ENCODE results near the gene KRTAP13-2.
A peak's percentile ranks its signal among the peaks of the same experiment; 100 is the strongest.

DNA sequence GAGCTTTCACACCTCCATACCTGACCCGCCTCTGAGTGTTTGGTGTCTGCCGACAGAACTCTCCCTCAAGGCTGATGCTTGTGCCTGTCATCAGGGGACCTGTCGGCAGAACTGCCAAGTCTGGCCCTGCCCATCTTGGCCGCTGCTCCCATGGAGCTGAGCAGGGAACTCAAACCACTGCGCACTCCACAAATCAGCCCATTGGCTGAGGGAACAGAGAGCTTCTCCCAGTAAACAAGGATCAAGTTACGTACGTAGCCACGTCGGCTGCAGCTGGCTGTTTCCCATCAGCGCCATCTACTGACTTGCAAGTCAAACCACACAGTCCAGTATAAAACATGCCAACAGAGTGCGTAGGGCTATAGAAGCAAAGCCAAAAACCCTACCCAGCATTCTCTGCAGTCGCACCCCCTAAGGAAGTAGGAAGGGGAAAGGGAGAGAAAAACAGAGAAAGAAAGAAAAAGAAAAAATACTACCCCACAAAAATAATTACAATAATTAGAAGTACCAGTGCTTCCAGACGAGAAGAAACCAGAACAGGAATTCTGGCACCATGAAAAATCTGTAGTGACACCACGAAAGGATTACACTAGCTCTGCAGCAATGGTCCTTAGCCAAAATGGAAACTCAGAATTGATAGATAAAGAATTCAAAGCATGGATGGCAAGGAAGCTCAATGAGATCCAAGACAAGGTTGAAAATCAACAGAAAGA lies 36.9 kb upstream of the KRTAP13-2 start:
- TF ChIP-seq POLR2A (IDR thresholded peaks at IDR 0.05) (no peak), CTCF (IDR thresholded peaks at IDR 0.05) (peak; percentile 12 to 45 (median 30))

Data from right lobe of liver (tissue), 4 donors.